WTC11 (cell line): ENCODE results near the gene PIK3C2G. TPM values are rescaled to one million over a fixed set of nuclear protein-coding genes. Genes with fewer than 3 reads are reported as not detected.
"Not testable (repeated sequence)": the region's sequence is repeated elsewhere in the genome, so short reads cannot be mapped to it uniquely, and the experiment has no call there.

Experiments
- ATAC-seq: fragments of 200-7000 bp; cut with Tn5 transposase; 2 replicates; pipeline ENCODE4 v1.10.0; 2021; ENCODE audit warnings: mild to moderate bottlenecking, moderate library complexity
- CTCF ChIA-PET: fragments of 300-600 bp; sonication (Branson Sonifier 250); formaldehyde crosslinking; loops from one replicate; lab custom pipeline; 2021; ENCODE audit warnings: antibody characterized with exemption; lab: Charles Lee
- POLR2A ChIA-PET: fragments of 350-600 bp; sonication (Branson Sonifier 250); formaldehyde crosslinking; loops from one replicate; lab custom pipeline; 2021; ENCODE audit warnings: antibody characterized with exemption; lab: Charles Lee
- DNase-seq: peaks from one replicate; pipeline ENCODE4 v3.0.0; 2021; ENCODE audit warnings: low spot score
- H3K27ac Mint-ChIP-seq: 2 replicates; pipeline ENCODE4 v1.8.0; 2021; ENCODE audit warnings: mixed read lengths
- H3K27me3 Mint-ChIP-seq: 2 replicates; pipeline ENCODE4 v1.8.0; 2021; ENCODE audit warnings: low read depth, mild to moderate bottlenecking, moderate library complexity, mixed read lengths
- H3K36me3 Mint-ChIP-seq: 2 replicates; pipeline ENCODE4 v1.8.0; 2021; ENCODE audit warnings: mixed read lengths
- H3K4me1 Mint-ChIP-seq: 2 replicates; pipeline ENCODE4 v1.8.0; 2022; ENCODE audit warnings: mixed read lengths
- H3K4me3 Mint-ChIP-seq: 2 replicates; pipeline ENCODE4 v1.8.0; 2021; ENCODE audit warnings: mild to moderate bottlenecking, moderate library complexity, mixed read lengths
- H3K9me3 Mint-ChIP-seq: 2 replicates; pipeline ENCODE4 v1.8.0; 2021; ENCODE audit warnings: mixed read lengths
- CDX4 ChIP-seq: fragments of 250-450 bp; sonication (Bioruptor Pico); IDR thresholded peaks from 2 replicates; pipeline ENCODE4 v1.9.0; 2021; ENCODE audit warnings: moderate library complexity, mild to moderate bottlenecking, inconsistent platforms, borderline replicate concordance
- CTCF ChIP-seq: fragments of 200-600 bp; IDR thresholded peaks from 2 replicates; pipeline ENCODE4 v1.8.0; 2022; ENCODE audit warnings: antibody characterized with exemption
- ETV6 ChIP-seq: sonication (generic); formaldehyde crosslinking; IDR thresholded peaks from 2 replicates; pipeline ENCODE4 v1.8.1; 2022; ENCODE audit warnings: mild to moderate bottlenecking, missing genetic modification reagents
- FOXP4 ChIP-seq: sonication (generic); formaldehyde crosslinking; IDR thresholded peaks from 2 replicates; pipeline ENCODE4 v1.8.0; 2022; ENCODE audit warnings: mild to moderate bottlenecking, missing genetic modification reagents
- GTF2I ChIP-seq: fragments of 250-450 bp; sonication (Bioruptor Pico); conservative IDR thresholded peaks from 2 replicates; pipeline ENCODE4 v1.4.0; 2021; ENCODE audit warnings: mild to moderate bottlenecking
- NR1H2 ChIP-seq: sonication (generic); formaldehyde crosslinking; IDR thresholded peaks from 2 replicates; pipeline ENCODE4 v1.9.0; 2021; ENCODE audit warnings: mild to moderate bottlenecking, moderate library complexity, missing genetic modification reagents
- NR3C1 ChIP-seq: sonication (generic); formaldehyde crosslinking; conservative IDR thresholded peaks from 2 replicates; pipeline ENCODE4 v1.8.1; 2023; ENCODE audit warnings: low read depth, mild to moderate bottlenecking, missing genetic modification reagents
- PREB ChIP-seq: sonication (generic); formaldehyde crosslinking; IDR thresholded peaks from 2 replicates; pipeline ENCODE4 v1.8.1; 2022; ENCODE audit warnings: mild to moderate bottlenecking, missing genetic modification reagents, moderate library complexity, borderline replicate concordance
- STAT6 ChIP-seq: sonication (generic); formaldehyde crosslinking; conservative IDR thresholded peaks from 2 replicates; pipeline ENCODE4 v1.8.1; 2023; ENCODE audit warnings: mild to moderate bottlenecking, low read depth, missing genetic modification reagents, moderate library complexity
- USF2 ChIP-seq: sonication (generic); formaldehyde crosslinking; IDR thresholded peaks from 2 replicates; pipeline ENCODE4 v1.8.1; 2023; ENCODE audit warnings: mild to moderate bottlenecking, missing genetic modification reagents, moderate library complexity
- ZNF121 ChIP-seq: sonication (generic); formaldehyde crosslinking; IDR thresholded peaks from 2 replicates; pipeline ENCODE4 v1.8.0; 2023; ENCODE audit warnings: missing genetic modification reagents
- ZNF138 ChIP-seq: sonication (generic); formaldehyde crosslinking; conservative IDR thresholded peaks from 2 replicates; pipeline ENCODE4 v1.8.1; 2022; ENCODE audit warnings: mild to moderate bottlenecking, moderate library complexity, missing genetic modification reagents
- ZNF219 ChIP-seq: sonication (generic); formaldehyde crosslinking; IDR thresholded peaks from 2 replicates; pipeline ENCODE4 v1.8.0; 2023; ENCODE audit warnings: missing genetic modification reagents, mild to moderate bottlenecking, borderline replicate concordance
- ZNF232 ChIP-seq: sonication (generic); formaldehyde crosslinking; IDR thresholded peaks from 2 replicates; pipeline ENCODE4 v1.8.0; 2022; ENCODE audit warnings: mild to moderate bottlenecking, missing genetic modification reagents
- ZNF263 ChIP-seq: sonication (generic); formaldehyde crosslinking; IDR thresholded peaks from 2 replicates; pipeline ENCODE4 v1.8.1; 2022; ENCODE audit warnings: low read depth, mild to moderate bottlenecking, moderate library complexity, missing genetic modification reagents
- ZNF512 ChIP-seq: sonication (generic); formaldehyde crosslinking; IDR thresholded peaks from 2 replicates; pipeline ENCODE4 v1.8.1; 2022; ENCODE audit warnings: missing genetic modification reagents, borderline replicate concordance
- ZNF532 ChIP-seq: fragments of 250-450 bp; sonication (Bioruptor Pico); IDR thresholded peaks from 2 replicates; pipeline ENCODE4 v1.9.0; 2021; ENCODE audit warnings: mild to moderate bottlenecking, borderline replicate concordance
- total RNA-seq: library from RNA; stranded (reverse); gene quantifications from 3 replicates; pipeline ENCODE4 v1.2.3, GENCODE V29; 2021

Gene PIK3C2G
- total RNA-seq, 1 experiment from 2014 or later = not detected

- TF ChIP-seq ZNF512 (no peak), ZNF138 (CRISPR knock-in tag) (no peak), FOXP4 (CRISPR knock-in tag) (no peak), STAT6 (CRISPR knock-in tag) (no peak), PREB (CRISPR knock-in tag) (no peak), NR1H2 (CRISPR knock-in tag) (no peak), CTCF (no peak), ZNF121 (CRISPR knock-in tag) (no peak), ZNF219 (CRISPR knock-in tag) (no peak)
- TF ChIP-seq, all 79 proteins: peak for 0
These were observed 429.3 kb downstream of the PIK3C2G start (continued) for GRCh38 chr12:18690653-18691052.

- H3K36me3 Mint-ChIP-seq, H3K4me3 Mint-ChIP-seq, H3K27ac Mint-ChIP-seq, DNase-seq, H3K4me1 Mint-ChIP-seq, ATAC-seq, H3K27me3 Mint-ChIP-seq, POLR2A ChIA-PET, CTCF ChIA-PET, H3K9me3 Mint-ChIP-seq: not testable (repeated sequence)
These were observed 432.7 kb downstream of the PIK3C2G start for GRCh38 chr12:18693986-18694385.

GRCh38 chr12:18696971-18697602 is 435.8 kb downstream of the PIK3C2G start:
- no peaks in the 10 kb centered on the region for H3K36me3 Mint-ChIP-seq
- ATAC-seq = no peak
- ChIA-PET POLR2A (no interaction called here), CTCF (no interaction called here)
- H3K4me3 Mint-ChIP-seq = no peak overlapping the region
- H3K27ac Mint-ChIP-seq = no peak overlapping the region
- DNase-seq = no peak
- no peaks in the 10 kb centered on the region for H3K4me1 Mint-ChIP-seq
- no peaks in the 10 kb centered on the region for H3K27me3 Mint-ChIP-seq
- peaks cover 7% of the 10 kb centered on the region for H3K9me3 Mint-ChIP-seq
- TF ChIP-seq NR3C1 (no peak), ETV6 (CRISPR knock-in tag) (no peak), USF2 (CRISPR knock-in tag) (no peak), NR1H2 (CRISPR knock-in tag) (no peak), ZNF232 (CRISPR knock-in tag) (no peak), CDX4 (no peak), GTF2I (CRISPR knock-in tag) (no peak), ZNF532 (CRISPR knock-in tag) (no peak), ZNF263 (CRISPR knock-in tag) (no peak)
